ENCODE data around the gene EHD4. TPM values are rescaled to one million over a fixed set of nuclear protein-coding genes. Genes with fewer than 3 reads are reported as not detected.

The EHD4 gene
- total RNA-seq, 1 donor from 2014 or later: 17.2 TPM

DNA sequence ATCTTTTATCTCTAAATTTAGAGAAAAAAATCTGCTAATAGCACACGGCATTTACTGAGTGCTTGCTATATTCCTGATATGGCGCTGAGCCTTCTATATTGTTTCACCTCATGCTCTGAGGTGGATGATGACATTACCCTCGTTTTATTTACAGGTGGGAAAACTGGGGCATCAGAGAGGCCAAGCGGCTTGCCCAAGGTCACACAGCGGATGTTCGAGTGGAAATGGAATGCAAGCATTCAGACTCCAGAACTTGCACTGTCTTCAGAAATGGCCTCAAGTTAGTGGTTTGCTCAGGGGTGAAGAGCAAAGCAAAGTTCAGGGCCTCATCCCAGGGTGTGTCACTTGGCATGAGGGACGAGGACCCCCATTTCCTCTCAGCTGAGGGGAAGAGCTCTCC is 17.3 kb downstream of the EHD4 start:
- DNase-seq (ENCODE audit: low spot score, unreplicated experiment): no peak
- H3K36me3 Mint-ChIP-seq (ENCODE audit: insufficient read depth): peaks cover 6% of the 10 kb centered on the region
- no peak for TF ChIP-seq CTCF (IDR thresholded peaks at IDR 0.05; ENCODE audit: unreplicated experiment)
- H3K27me3 Mint-ChIP-seq: no peaks in the 10 kb centered on the region
- no peaks in the 10 kb centered on the region for H3K9me3 Mint-ChIP-seq (ENCODE audit: low read depth)
- H3K4me1 Mint-ChIP-seq (ENCODE audit: low read depth): peaks cover 20% of the 10 kb centered on the region
- H3K4me3 Mint-ChIP-seq (ENCODE audit: low read depth): no peak overlapping the region
- no peak overlapping the region for H3K27ac Mint-ChIP-seq

DNA sequence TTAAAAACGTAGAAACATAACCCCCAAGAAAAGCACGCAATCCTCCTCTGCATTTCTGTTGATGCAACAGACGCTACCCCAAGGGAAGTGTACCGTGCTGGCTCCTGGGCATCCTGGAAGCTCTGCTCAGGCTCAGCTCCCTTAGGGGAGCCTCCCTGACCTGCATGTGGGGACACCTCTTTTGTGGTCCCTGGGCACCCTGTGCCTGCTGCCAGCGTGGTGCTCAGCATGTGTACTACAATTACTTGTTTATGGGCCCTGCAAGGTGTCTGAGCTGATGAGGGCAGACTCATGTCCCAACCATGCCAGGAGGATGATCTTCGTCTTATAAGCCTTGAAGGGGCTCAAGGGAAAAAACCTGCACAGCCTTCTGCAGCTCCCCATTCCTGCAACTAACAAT is 18.3 kb downstream of the EHD4 start:
- DNase-seq (ENCODE audit: low spot score, unreplicated experiment): no peak
- Mint-ChIP-seq H3K36me3 (ENCODE audit: insufficient read depth) (peaks cover 6% of the 10 kb centered on the region), H3K4me1 (ENCODE audit: low read depth) (peaks cover 26% of the 10 kb centered on the region), H3K27me3 (no peaks in the 10 kb centered on the region), H3K9me3 (ENCODE audit: low read depth) (no peaks in the 10 kb centered on the region), H3K27ac (no peak overlapping the region), H3K4me3 (ENCODE audit: low read depth) (no peak overlapping the region)
- TF ChIP-seq CTCF (IDR thresholded peaks at IDR 0.05; ENCODE audit: unreplicated experiment): no peak

GRCh38 chr15:41952013-41952563 is 20.3 kb downstream of the EHD4 start:
- DNase-seq (ENCODE audit: low spot score, unreplicated experiment): no peak
- H3K9me3 Mint-ChIP-seq (ENCODE audit: low read depth): no peaks in the 10 kb centered on the region
- H3K27ac Mint-ChIP-seq: no peak overlapping the region
- H3K27me3 Mint-ChIP-seq: no peaks in the 10 kb centered on the region
- H3K4me3 Mint-ChIP-seq (ENCODE audit: low read depth): no peak overlapping the region
- no peak for TF ChIP-seq CTCF (IDR thresholded peaks at IDR 0.05; ENCODE audit: unreplicated experiment)
- H3K4me1 Mint-ChIP-seq (ENCODE audit: low read depth): peaks cover 27% of the 10 kb centered on the region
- H3K36me3 Mint-ChIP-seq (ENCODE audit: insufficient read depth): peaks cover 6% of the 10 kb centered on the region

DNA sequence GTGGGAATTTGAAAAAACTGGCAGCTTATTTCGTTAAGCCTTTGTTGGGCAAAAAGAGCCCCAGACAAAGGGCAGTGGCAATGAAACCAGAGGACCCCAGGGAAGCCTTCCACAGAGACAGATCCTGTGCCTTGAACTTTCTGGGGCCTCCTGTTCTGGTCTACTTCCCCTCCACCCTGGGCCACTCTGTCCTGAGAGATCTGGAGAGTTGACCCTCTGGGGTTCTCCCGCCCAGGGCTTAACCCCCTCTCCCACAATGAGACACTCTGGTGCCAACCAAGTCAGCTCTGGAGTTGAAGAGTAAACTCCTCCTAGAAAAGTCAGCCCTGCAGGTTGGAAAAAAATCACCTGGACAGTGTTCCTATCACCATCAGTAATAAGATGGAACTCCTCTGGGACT is 20.8 kb downstream of the EHD4 start:
- no peaks in the 10 kb centered on the region for H3K9me3 Mint-ChIP-seq (ENCODE audit: low read depth)
- H3K27ac Mint-ChIP-seq: no peak overlapping the region
- TF ChIP-seq CTCF (IDR thresholded peaks at IDR 0.05; ENCODE audit: unreplicated experiment): no peak
- DNase-seq (ENCODE audit: low spot score, unreplicated experiment): no peak
- peaks cover 24% of the 10 kb centered on the region for H3K4me1 Mint-ChIP-seq (ENCODE audit: low read depth)
- H3K27me3 Mint-ChIP-seq: no peaks in the 10 kb centered on the region
- H3K36me3 Mint-ChIP-seq (ENCODE audit: insufficient read depth): peaks cover 6% of the 10 kb centered on the region
- no peak overlapping the region for H3K4me3 Mint-ChIP-seq (ENCODE audit: low read depth)

DNA sequence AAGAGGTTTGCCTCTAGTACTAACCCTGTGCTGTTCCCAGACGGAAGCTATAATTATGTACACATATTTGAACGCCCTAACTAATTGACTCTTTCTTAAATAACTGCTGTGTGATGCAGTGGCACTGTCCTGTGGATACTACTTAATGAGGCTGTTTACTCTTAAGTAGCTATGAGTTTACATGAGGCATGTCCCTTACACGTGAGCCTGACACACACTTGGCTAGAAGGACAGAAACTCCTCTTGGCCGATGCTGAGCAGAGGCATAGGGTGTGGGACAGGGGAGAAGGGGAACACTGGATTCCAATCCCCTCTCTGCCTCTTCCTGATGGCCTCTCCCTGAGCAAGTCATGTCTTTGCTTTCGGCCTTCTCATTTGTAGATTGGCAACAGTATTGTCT is 21.9 kb downstream of the EHD4 start:
- DNase-seq (ENCODE audit: low spot score, unreplicated experiment): no peak
- Mint-ChIP-seq H3K36me3 (ENCODE audit: insufficient read depth) (peaks cover 6% of the 10 kb centered on the region), H3K4me1 (ENCODE audit: low read depth) (peaks cover 17% of the 10 kb centered on the region), H3K27me3 (no peaks in the 10 kb centered on the region), H3K4me3 (ENCODE audit: low read depth) (no peak overlapping the region), H3K9me3 (ENCODE audit: low read depth) (no peaks in the 10 kb centered on the region), H3K27ac (peak overlapping the region; percentile 17)
- no peak for TF ChIP-seq CTCF (IDR thresholded peaks at IDR 0.05; ENCODE audit: unreplicated experiment)

Measured in progenitor cell of endocrine pancreas (in vitro differentiated cells).